Hepatocyte (in vitro differentiated cells): ENCODE data around the gene PMIS2. TPM values are rescaled to one million over a fixed set of nuclear protein-coding genes. Genes with fewer than 3 reads are reported as not detected.

Experiments
- DNase-seq: peaks from one replicate; pipeline ENCODE4 v3.0.0-alpha.2; 2016; ENCODE audit warnings: low spot score
- H2AFZ ChIP-seq: fragments of 200-600 bp; sonication (generic); 2 replicates; pipeline ENCODE4 v1.6.0; 2016; ENCODE audit warnings: antibody characterized with exemption, mild to moderate bottlenecking
- H3K27ac ChIP-seq: fragments of 200-600 bp; sonication (generic); 2 replicates; pipeline ENCODE4 v1.5.1; 2016; ENCODE audit warnings: mild to moderate bottlenecking
- H3K27me3 ChIP-seq: fragments of 200-600 bp; sonication (generic); 2 replicates; pipeline ENCODE4 v1.6.1; 2016
- H3K36me3 ChIP-seq: fragments of 200-600 bp; sonication (generic); replicated peaks from 2 replicates; pipeline ENCODE4 v1.5.1; 2016; ENCODE audit warnings: low read depth; ENCODE audit not compliant: insufficient read depth
- H3K4me1 ChIP-seq: fragments of 200-600 bp; sonication (generic); 2 replicates; pipeline ENCODE4 v1.5.1; 2016; ENCODE audit warnings: mild to moderate bottlenecking, moderate library complexity; ENCODE audit not compliant: insufficient read depth
- H3K4me2 ChIP-seq: fragments of 200-600 bp; sonication (generic); 2 replicates; pipeline ENCODE4 v1.6.0; 2016
- H3K4me3 ChIP-seq: fragments of 200-600 bp; sonication (generic); 2 replicates; pipeline ENCODE4 v1.5.1; 2016; ENCODE audit warnings: mild to moderate bottlenecking
- H3K79me2 ChIP-seq: fragments of 200-600 bp; sonication (generic); 2 replicates; pipeline ENCODE4 v1.6.0; 2017; ENCODE audit warnings: mild to moderate bottlenecking
- H3K9me2 ChIP-seq: fragments of 200-600 bp; sonication (generic); replicated peaks from 2 replicates; pipeline ENCODE4 v1.6.0; 2017; ENCODE audit warnings: mild to moderate bottlenecking; ENCODE audit not compliant: insufficient read depth
- H3K9me3 ChIP-seq: fragments of 200-600 bp; sonication (generic); 2 replicates; pipeline ENCODE4 v1.5.1; 2016; ENCODE audit warnings: low read depth, mild to moderate bottlenecking
- H4K20me1 ChIP-seq: fragments of 200-600 bp; sonication (generic); 2 replicates; pipeline ENCODE4 v1.6.0; 2016; ENCODE audit warnings: mild to moderate bottlenecking; ENCODE audit not compliant: insufficient read depth, poor library complexity, severe bottlenecking
- CTCF ChIP-seq: fragments of 200-600 bp; sonication (generic); IDR thresholded peaks from 2 replicates; pipeline ENCODE4 v1.5.1; 2016; ENCODE audit warnings: antibody characterized with exemption, mild to moderate bottlenecking; ENCODE audit not compliant: poor library complexity
- EZH2 ChIP-seq: fragments of 200-600 bp; sonication (generic); IDR thresholded peaks from 2 replicates; pipeline ENCODE4 v1.6.1; 2016; ENCODE audit warnings: antibody characterized with exemption, mild to moderate bottlenecking, borderline replicate concordance
- EZH2phosphoT487 ChIP-seq: fragments of 200-600 bp; sonication (generic); IDR thresholded peaks from one replicate; pipeline ENCODE4 v1.6.1; 2018; ENCODE audit warnings: antibody characterized with exemption, mild to moderate bottlenecking, low read depth, moderate library complexity; ENCODE audit not compliant: unreplicated experiment, severe bottlenecking
- WGBS: methylation state at CpG from one replicate; pipeline ENCODE4 v1.1.6; 2016; ENCODE audit warnings: low lambda C conversion rate; ENCODE audit errors: missing lambda C conversion rate; 5-methylcytosine and 5-hydroxymethylcytosine counted together
- polyA plus RNA-seq: library from polyadenylated mRNA; unstranded; fragments of >200 nt; fragmentation: Nextera tagmentation; extraction: Ambion mirVana; gene quantifications from 2 replicates; pipeline ENCODE4 v1.2.1, GENCODE V29; 2016
- total RNA-seq: library from RNA; depleted of rRNA; stranded (reverse); fragments of >200 nt; gene quantifications from 2 replicates; pipeline ENCODE4 v1.2.3, GENCODE V29; 2014

PMIS2 gene
- total and polyA plus RNA-seq, 2 experiments from 2014 or later = not detected

GRCh38 chr19:35578707-35579106, 7.3 kb upstream of the PMIS2 start:
- Histone ChIP-seq H3K9me3 (peaks cover 6% of the 10 kb centered on the region), H2AFZ (no peak overlapping the region), H3K4me1 (no peaks in the 10 kb centered on the region), H3K9me2 (no peaks in the 10 kb centered on the region), H3K79me2 (no peaks in the 10 kb centered on the region), H3K4me2 (no peak overlapping the region), H3K27me3 (no peaks in the 10 kb centered on the region), H3K27ac (no peak overlapping the region), H3K36me3 (no peaks in the 10 kb centered on the region), H3K4me3 (no peak overlapping the region), H4K20me1 (no peaks in the 10 kb centered on the region)
- no peak for TF ChIP-seq EZH2
- TF ChIP-seq CTCF = no peak
- no peak for TF ChIP-seq EZH2phosphoT487
- no peak for DNase-seq
- 75% methylated on average over 7 of the region's 7 CpGs for WGBS

GRCh38 chr19:35582760-35583159, 3.2 kb upstream of the PMIS2 start:
- Histone ChIP-seq H3K4me2 (no peak overlapping the region), H3K27me3 (no peaks in the 10 kb centered on the region), H3K9me2 (no peaks in the 10 kb centered on the region), H4K20me1 (no peaks in the 10 kb centered on the region), H2AFZ (no peak overlapping the region), H3K79me2 (no peaks in the 10 kb centered on the region), H3K9me3 (no peaks in the 10 kb centered on the region), H3K4me1 (no peaks in the 10 kb centered on the region), H3K36me3 (no peaks in the 10 kb centered on the region), H3K27ac (no peak overlapping the region), H3K4me3 (no peak overlapping the region)
- no peak for DNase-seq
- 68% methylated on average over 1 of the region's 1 CpG for WGBS
- no peak for TF ChIP-seq EZH2phosphoT487
- TF ChIP-seq CTCF = no peak
- no peak for TF ChIP-seq EZH2

- no peaks in the 10 kb centered on the region for H3K79me2 ChIP-seq
- no peak overlapping the region for H2AFZ ChIP-seq
- H3K9me3 ChIP-seq = no peaks in the 10 kb centered on the region
- no peaks in the 10 kb centered on the region for H3K27me3 ChIP-seq
- no peaks in the 10 kb centered on the region for H3K36me3 ChIP-seq
- DNase-seq = no peak
- no peak overlapping the region for H3K27ac ChIP-seq
- H3K4me2 ChIP-seq = no peak overlapping the region
- H4K20me1 ChIP-seq = no peaks in the 10 kb centered on the region
- 65% methylated on average over 1 of the region's 1 CpG for whole genome bisulfite sequencing
- no peaks in the 10 kb centered on the region for H3K9me2 ChIP-seq
- TF ChIP-seq EZH2phosphoT487 (no peak), EZH2 (no peak), CTCF (no peak)
- no peak overlapping the region for H3K4me3 ChIP-seq
- H3K4me1 ChIP-seq = no peaks in the 10 kb centered on the region
These were observed 1.3 kb downstream of the PMIS2 start for GRCh38 chr19:35587321-35587720.

- Histone ChIP-seq H3K9me3 (no peaks in the 10 kb centered on the region), H3K27me3 (no peaks in the 10 kb centered on the region), H3K4me1 (no peaks in the 10 kb centered on the region), H3K9me2 (no peaks in the 10 kb centered on the region), H3K27ac (no peak overlapping the region), H3K79me2 (no peaks in the 10 kb centered on the region), H3K36me3 (no peaks in the 10 kb centered on the region), H4K20me1 (no peaks in the 10 kb centered on the region), H3K4me3 (no peak overlapping the region), H2AFZ (no peak overlapping the region), H3K4me2 (no peak overlapping the region)
- TF ChIP-seq CTCF = no peak
- no peak for TF ChIP-seq EZH2phosphoT487
- TF ChIP-seq EZH2 = no peak
- DNase-seq = no peak
- WGBS = 89% methylated on average over 3 of the region's 3 CpGs
These were observed 4.9 kb downstream of the PMIS2 start for GRCh38 chr19:35590875-35591274.
